Activated CD4-positive, alpha-beta T cell treated with anti-CD3 and anti-CD28 coated beads for 24 hours (primary cell): Measurements from ENCODE around the gene EEF1G.
A peak's percentile ranks its signal among the peaks of the same experiment; 100 is the strongest.
"Not testable (repeated sequence)": the region's sequence is repeated elsewhere in the genome, so short reads cannot be mapped to it uniquely, and the experiment has no call there.

Experiments
- DNase-seq, 2 donors: peaks; one replicate each; pipeline ENCODE4 v3.0.0-alpha.2; 2020; ENCODE audit warnings: low read depth in 2 of 2

EEF1G gene

GRCh38 chr11:62577046-62577714 lies 3.5 kb upstream of the EEF1G start:
- DNase-seq = no peak

GRCh38 chr11:62575837-62576236 lies 2.1 kb upstream of the EEF1G start:
- no peak for DNase-seq

GRCh38 chr11:62575156-62575555 lies 1.5 kb upstream of the EEF1G start:
- no peak for DNase-seq

GRCh38 chr11:62574363-62575071 lies 826 bp upstream of the EEF1G start:
- DNase-seq = no peak

GRCh38 chr11:62573006-62573591 lies 592 bp downstream of the EEF1G start:
- DNase-seq = no peak

- DNase-seq = no peak
These were observed 1.3 kb downstream of the EEF1G start for GRCh38 chr11:62572431-62572830.

- not testable (repeated sequence) for DNase-seq
These were observed 2.2 kb downstream of the EEF1G start for GRCh38 chr11:62571493-62571892.

GRCh38 chr11:62570903-62571302 lies 2.8 kb downstream of the EEF1G start:
- DNase-seq = not testable (repeated sequence)

- no peak for DNase-seq
These were observed 4.1 kb downstream of the EEF1G start for GRCh38 chr11:62569611-62570010.

GRCh38 chr11:62567018-62567633 lies 6.6 kb downstream of the EEF1G start:
- DNase-seq = no peak

GRCh38 chr11:62566247-62566646 lies 7.4 kb downstream of the EEF1G start:
- DNase-seq = no peak

GRCh38 chr11:62565100-62565802 lies 8.4 kb downstream of the EEF1G start:
- DNase-seq = no peak

GRCh38 chr11:62561677-62562230 lies 11.9 kb downstream of the EEF1G start:
- not testable (repeated sequence) for DNase-seq

- DNase-seq = no peak
These were observed 13.1 kb downstream of the EEF1G start for GRCh38 chr11:62560566-62561103.

- DNase-seq = not testable (repeated sequence)
These were observed 14.1 kb downstream of the EEF1G start for GRCh38 chr11:62559626-62560025.

GRCh38 chr11:62559204-62559603 lies 14.5 kb downstream of the EEF1G start:
- no peak for DNase-seq

- DNase-seq = no peak
These were observed 15.0 kb downstream of the EEF1G start for GRCh38 chr11:62558669-62559068.

- DNase-seq = no peak
These were observed 16.6 kb downstream of the EEF1G start for GRCh38 chr11:62556875-62557631.

GRCh38 chr11:62556108-62556874 lies 17.4 kb downstream of the EEF1G start:
- DNase-seq = peak in 1 of 2 donors; percentile 62
